Sigmoid colon (tissue), 4 donors: ENCODE data around the gene EEF1AKMT2.

Source experiments
- CTCF ChIP-seq, 4 experiments: fragments of 450-650 bp in 3 of 4; fragments of 200-600 bp in 1 of 4; IDR thresholded peaks; one replicate each; pipeline ENCODE4 v1.5.1; 2016 to 2019; ENCODE audit warnings: antibody characterized with exemption in 4 of 4, mild to moderate bottlenecking in 3 of 4, moderate library complexity in 2 of 4
- EP300 ChIP-seq, 4 donors: sonication (generic); formaldehyde crosslinking; IDR thresholded peaks; one replicate each; pipeline ENCODE4 v1.6.1; 2017; ENCODE audit warnings: antibody characterized with exemption in 4 of 4
- POLR2AphosphoS5 ChIP-seq, 4 donors: sonication (generic); formaldehyde crosslinking; IDR thresholded peaks; one replicate each; pipeline ENCODE4 v1.6.1; 2017; ENCODE audit warnings: antibody characterized with exemption in 4 of 4

- TF ChIP-seq CTCF (IDR thresholded peaks at IDR 0.05) = no peak
- TF ChIP-seq POLR2AphosphoS5 (IDR thresholded peaks at IDR 0.05) = no peak
- TF ChIP-seq EP300 (IDR thresholded peaks at IDR 0.05) = no peak
Observed at GRCh38 chr10:124713679-124714255, 77.9 kb downstream of the EEF1AKMT2 start.
